PC-3 (cell line): ENCODE results near the gene POLL. TPM values are rescaled to one million over a fixed set of nuclear protein-coding genes. Genes with fewer than 3 reads are reported as not detected.

Source experiments
- ATAC-seq: fragments of 200-7000 bp; cut with Tn5 transposase; 2 replicates; pipeline ENCODE4 v1.9.1; 2020; ENCODE audit warnings: mild to moderate bottlenecking, moderate library complexity
- BruUV-seq: library from RNA; stranded (reverse); fragments of 400-500 nt; replicated peaks from 2 replicates; lab custom pipeline; 2021; lab: Mats Ljungman, UMichigan
- CTCF ChIA-PET: fragments of 300-600 bp; sonication (Branson Sonifier 250); formaldehyde crosslinking; loops from one replicate; lab custom pipeline; 2022; ENCODE audit warnings: antibody characterized with exemption; lab: Charles Lee
- POLR2A ChIA-PET: fragments of 300-600 bp; sonication (Branson Sonifier 250); formaldehyde crosslinking; loops from one replicate; lab custom pipeline; 2022; ENCODE audit warnings: antibody characterized with exemption; ENCODE audit not compliant: unreplicated experiment; lab: Charles Lee
- DNase-seq: peaks from one replicate; pipeline ENCODE4 v3.0.0-alpha.2; 2015
- H2AFZ ChIP-seq: fragments of 300-600 bp; sonication (generic); 2 replicates; pipeline ENCODE4 v1.6.0; 2016; ENCODE audit warnings: antibody characterized with exemption, low read length
- H3F3A ChIP-seq: fragments of 300-600 bp; sonication (generic); one replicate; pipeline ENCODE4 v1.6.0; 2017; ENCODE audit warnings: antibody characterized with exemption, low read length, control low read depth, mild to moderate bottlenecking; ENCODE audit not compliant: unreplicated experiment
- H3K27ac ChIP-seq: fragments of 300-600 bp; sonication (generic); 2 replicates; pipeline ENCODE4 v1.5.1; 2016; ENCODE audit warnings: mild to moderate bottlenecking, low read length
- H3K27me3 ChIP-seq: fragments of 300-600 bp; sonication (generic); 2 replicates; pipeline ENCODE4 v1.6.1; 2016; ENCODE audit warnings: low read length, mixed read lengths
- H3K36me3 ChIP-seq: fragments of 300-600 bp; sonication (generic); 2 replicates; pipeline ENCODE4 v1.6.1; 2016; ENCODE audit warnings: low read depth, mixed run types, low read length, mixed read lengths
- H3K4me1 ChIP-seq: fragments of 300-600 bp; sonication (generic); 2 replicates; pipeline ENCODE4 v1.5.1; 2016; ENCODE audit warnings: low read length; ENCODE audit not compliant: insufficient read depth
- H3K4me2 ChIP-seq: fragments of 300-600 bp; sonication (generic); 2 replicates; pipeline ENCODE4 v1.6.0; 2016; ENCODE audit warnings: low read length
- H3K4me3 ChIP-seq: fragments of 300-600 bp; sonication (generic); 2 replicates; pipeline ENCODE4 v1.5.1; 2016; ENCODE audit warnings: mild to moderate bottlenecking, low read length, mixed read lengths
- H3K79me2 ChIP-seq: fragments of 300-600 bp; sonication (generic); 2 replicates; pipeline ENCODE4 v1.6.1; 2017; ENCODE audit warnings: low read length, mixed read lengths
- H3K9ac ChIP-seq: fragments of 300-600 bp; sonication (generic); 2 replicates; pipeline ENCODE4 v1.6.0; 2016; ENCODE audit warnings: mild to moderate bottlenecking, low read length
- H3K9me2 ChIP-seq: fragments of 300-600 bp; sonication (generic); replicated peaks from 2 replicates; pipeline ENCODE4 v1.6.1; 2016; ENCODE audit warnings: mixed run types, low read length, mixed read lengths
- H3K9me3 ChIP-seq: fragments of 300-600 bp; sonication (generic); 2 replicates; pipeline ENCODE4 v1.6.1; 2016; ENCODE audit warnings: low read length, mixed read lengths
- H4K20me1 ChIP-seq: fragments of 300-600 bp; sonication (generic); 2 replicates; pipeline ENCODE4 v1.6.1; 2016; ENCODE audit warnings: low read length, mixed read lengths
- CTCF ChIP-seq: fragments of 300-600 bp; sonication (generic); conservative IDR thresholded peaks from 2 replicates; pipeline ENCODE4 v1.5.1; 2017; ENCODE audit warnings: antibody characterized with exemption, low read depth, mild to moderate bottlenecking, low read length
- EZH2 ChIP-seq: fragments of 300-600 bp; sonication (generic); IDR thresholded peaks from one replicate; pipeline ENCODE4 v1.6.1; 2017; ENCODE audit warnings: antibody characterized with exemption, mild to moderate bottlenecking, low read length; ENCODE audit not compliant: unreplicated experiment
- EZH2phosphoT487 ChIP-seq: fragments of 300-600 bp; sonication (generic); IDR thresholded peaks from 2 replicates; pipeline ENCODE4 v1.6.1; 2018; ENCODE audit warnings: mild to moderate bottlenecking, antibody characterized with exemption, low read length, borderline replicate concordance
- intact Hi-C: fragments of 100-400 bp; cut with micrococcal nuclease; formaldehyde crosslinking; loops from 2 replicates; pipeline ENCODE4 v1.9.0; 2023
- total RNA-seq: library from RNA; depleted of rRNA; stranded (reverse); fragments of >200 nt; gene quantifications from 2 replicates; pipeline ENCODE4 v1.2.3, GENCODE V29; 2014

POLL gene
- total RNA-seq, 1 experiment from 2014 or later, result 10.9 TPM

GRCh38 chr10:101624526-101625102 is 36.6 kb upstream of the POLL start:
- Histone ChIP-seq H3K36me3 (no peaks in the 10 kb centered on the region), H3K9ac (no peak overlapping the region), H3K27me3 (no peaks in the 10 kb centered on the region), H3K4me1 (no peaks in the 10 kb centered on the region), H3F3A (no peaks in the 10 kb centered on the region), H4K20me1 (no peaks in the 10 kb centered on the region), H3K79me2 (no peaks in the 10 kb centered on the region), H3K27ac (no peak overlapping the region), H3K9me3 (no peaks in the 10 kb centered on the region), H3K4me3 (no peak overlapping the region), H3K9me2 (no peaks in the 10 kb centered on the region), H2AFZ (no peak overlapping the region), H3K4me2 (no peak overlapping the region)
- CTCF ChIA-PET, result no interaction called here
- DNase-seq, result no peak
- intact Hi-C loops, result no loop called here
- POLR2A ChIA-PET, result no interaction called here
- no TSS peak for BruUV-seq
- ATAC-seq, result no peak
- TF ChIP-seq CTCF (no peak), EZH2phosphoT487 (no peak), EZH2 (no peak)

DNA sequence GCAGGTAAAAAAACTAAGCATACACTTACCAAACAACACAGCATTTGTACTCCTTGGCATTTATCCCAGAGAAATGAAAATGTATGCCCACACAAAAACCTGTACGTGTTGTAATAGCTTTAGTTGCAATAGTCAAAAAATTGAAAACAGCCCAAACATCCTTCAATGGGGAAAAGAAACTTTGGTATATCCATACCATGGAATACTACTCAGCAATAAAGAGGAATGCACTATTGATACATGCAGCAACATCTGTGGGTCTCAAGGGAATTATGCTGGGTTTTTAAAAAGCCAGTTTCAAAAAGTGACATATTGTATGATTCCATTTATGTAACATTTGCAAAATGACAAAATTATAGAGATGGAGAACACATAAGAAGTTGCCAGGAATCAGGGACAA is 35.5 kb upstream of the POLL start:
- Histone ChIP-seq H3K27ac (no peak overlapping the region), H4K20me1 (no peaks in the 10 kb centered on the region), H3K27me3 (no peaks in the 10 kb centered on the region), H3K9ac (no peak overlapping the region), H3F3A (no peaks in the 10 kb centered on the region), H3K9me3 (no peaks in the 10 kb centered on the region), H3K4me3 (no peak overlapping the region), H3K4me2 (no peak overlapping the region), H3K4me1 (no peaks in the 10 kb centered on the region), H3K79me2 (no peaks in the 10 kb centered on the region), H3K9me2 (no peaks in the 10 kb centered on the region), H3K36me3 (no peaks in the 10 kb centered on the region), H2AFZ (no peak overlapping the region)
- CTCF ChIA-PET, result no interaction called here
- TF ChIP-seq CTCF, result no peak
- TF ChIP-seq EZH2phosphoT487, result no peak
- no peak for TF ChIP-seq EZH2
- ATAC-seq (no peak), DNase-seq (no peak)
- no TSS peak for BruUV-seq
- POLR2A ChIA-PET, result no interaction called here
- intact Hi-C loops, result no loop called here

DNA sequence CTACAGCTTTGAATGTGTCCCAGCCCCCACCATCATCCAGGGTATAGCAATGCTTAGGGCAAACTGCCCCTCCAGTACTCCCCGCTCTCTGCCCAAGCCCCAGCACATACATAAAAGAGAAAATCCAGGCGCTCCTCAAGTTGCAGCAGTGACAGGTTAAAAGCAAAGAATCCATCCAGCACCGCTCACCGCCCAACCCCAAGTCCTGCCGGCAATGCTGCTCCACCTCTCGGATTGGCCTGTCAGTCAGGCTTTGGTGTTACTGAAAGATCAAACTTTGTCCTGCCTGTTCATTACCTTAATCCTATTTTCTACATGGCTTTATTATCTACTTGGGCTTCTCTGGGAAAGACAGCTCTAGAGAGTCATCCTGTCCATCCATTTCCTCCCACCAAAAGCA is 31.9 kb upstream of the POLL start:
- Histone ChIP-seq H3K27ac (no peak overlapping the region), H3K79me2 (no peaks in the 10 kb centered on the region), H3K4me3 (no peak overlapping the region), H3K9ac (no peak overlapping the region), H3K9me3 (no peaks in the 10 kb centered on the region), H3K27me3 (no peaks in the 10 kb centered on the region), H3K4me1 (no peaks in the 10 kb centered on the region), H3K4me2 (no peak overlapping the region), H3K9me2 (no peaks in the 10 kb centered on the region), H4K20me1 (no peaks in the 10 kb centered on the region), H2AFZ (no peak overlapping the region), H3K36me3 (no peaks in the 10 kb centered on the region), H3F3A (no peaks in the 10 kb centered on the region)
- ChIA-PET POLR2A (no interaction called here), CTCF (no interaction called here)
- DNase-seq, result no peak
- TF ChIP-seq EZH2phosphoT487, result no peak
- no peak for TF ChIP-seq EZH2
- no peak for TF ChIP-seq CTCF
- intact Hi-C loops, result no loop called here
- BruUV-seq, result no TSS peak
- ATAC-seq, result no peak
